Measurements from ENCODE around the gene KCTD11.

The KCTD11 gene

DNA sequence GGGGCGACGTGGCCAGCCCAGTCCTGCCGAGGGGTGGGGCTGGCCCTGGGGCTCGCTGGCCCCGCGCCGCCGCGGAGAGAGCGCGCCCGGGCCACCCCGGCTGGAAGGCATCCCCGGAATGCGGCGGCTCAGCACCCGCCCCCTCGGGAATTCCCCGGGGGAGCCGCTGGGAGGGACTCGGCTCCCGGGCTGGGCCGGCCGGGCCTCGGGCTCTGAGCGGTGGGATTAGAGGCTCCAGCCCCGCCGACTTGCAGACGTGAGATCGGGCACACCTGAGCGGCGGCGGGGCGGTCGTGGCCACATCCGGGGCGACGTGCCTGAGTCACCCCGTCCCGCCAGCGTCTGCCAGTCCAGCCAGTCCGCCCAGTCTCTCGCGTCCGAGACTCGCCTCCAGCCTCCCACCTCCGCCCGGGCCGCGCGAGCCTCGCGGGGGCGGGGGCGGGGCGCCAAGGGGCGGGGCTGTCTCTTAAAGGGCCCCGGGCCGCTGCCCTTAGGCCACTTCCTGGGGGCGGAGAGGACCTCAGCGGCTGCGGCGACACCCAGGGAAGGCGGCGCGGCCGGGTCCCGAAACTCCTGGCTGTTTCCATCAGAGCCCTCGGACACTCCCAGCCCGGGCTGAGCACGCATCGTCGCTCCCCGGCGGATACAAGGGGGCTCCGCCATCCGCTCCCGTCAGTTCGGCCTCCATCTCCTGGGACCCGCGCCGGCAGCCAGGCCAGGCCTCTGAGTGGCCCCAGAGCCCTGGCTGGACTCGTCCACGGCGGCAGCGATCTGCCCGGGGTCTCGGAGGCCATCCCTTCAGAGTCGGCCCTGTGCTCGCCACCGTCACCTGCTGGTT lies at the start of gene KCTD11:
TSS of gene KCTD11 (plus strand) at position 498 of the 838 bp plus-strand sequence.
- TF ChIP-seq, protein P1, sequence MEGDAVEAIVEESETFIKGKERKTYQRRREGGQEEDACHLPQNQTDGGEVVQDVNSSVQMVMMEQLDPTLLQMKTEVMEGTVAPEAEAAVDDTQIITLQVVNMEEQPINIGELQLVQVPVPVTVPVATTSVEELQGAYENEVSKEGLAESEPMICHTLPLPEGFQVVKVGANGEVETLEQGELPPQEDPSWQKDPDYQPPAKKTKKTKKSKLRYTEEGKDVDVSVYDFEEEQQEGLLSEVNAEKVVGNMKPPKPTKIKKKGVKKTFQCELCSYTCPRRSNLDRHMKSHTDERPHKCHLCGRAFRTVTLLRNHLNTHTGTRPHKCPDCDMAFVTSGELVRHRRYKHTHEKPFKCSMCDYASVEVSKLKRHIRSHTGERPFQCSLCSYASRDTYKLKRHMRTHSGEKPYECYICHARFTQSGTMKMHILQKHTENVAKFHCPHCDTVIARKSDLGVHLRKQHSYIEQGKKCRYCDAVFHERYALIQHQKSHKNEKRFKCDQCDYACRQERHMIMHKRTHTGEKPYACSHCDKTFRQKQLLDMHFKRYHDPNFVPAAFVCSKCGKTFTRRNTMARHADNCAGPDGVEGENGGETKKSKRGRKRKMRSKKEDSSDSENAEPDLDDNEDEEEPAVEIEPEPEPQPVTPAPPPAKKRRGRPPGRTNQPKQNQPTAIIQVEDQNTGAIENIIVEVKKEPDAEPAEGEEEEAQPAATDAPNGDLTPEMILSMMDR (IDR thresholded peaks at IDR 0.05; ENCODE audit: extremely low read depth, missing control alignments), result no peak

DNA sequence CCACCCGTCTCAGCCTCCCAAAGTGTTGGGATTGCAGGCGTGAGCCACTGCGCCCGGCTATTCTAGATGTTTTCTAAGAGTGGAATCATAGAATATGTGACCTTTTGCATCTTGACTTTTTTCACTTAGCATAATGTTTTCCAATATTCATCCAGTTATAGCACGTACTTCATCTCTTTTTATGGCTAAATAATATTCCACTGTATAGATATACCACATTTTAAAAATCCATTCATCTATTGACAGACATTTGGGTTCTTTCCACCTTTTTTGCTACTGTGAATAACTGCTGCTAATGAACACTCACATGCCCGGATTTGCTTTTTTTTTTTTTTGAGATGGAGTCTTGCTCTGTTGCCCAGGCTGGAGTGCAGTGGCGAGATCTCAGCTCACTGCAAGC lies 47.8 kb upstream of the KCTD11 start:
- no peak for DNase-seq (ENCODE audit: low spot score)

More for the DNA sequence above, at the start of gene KCTD11:
- peak; percentile 96 for DNase-seq (ENCODE audit: low spot score)

DNA sequence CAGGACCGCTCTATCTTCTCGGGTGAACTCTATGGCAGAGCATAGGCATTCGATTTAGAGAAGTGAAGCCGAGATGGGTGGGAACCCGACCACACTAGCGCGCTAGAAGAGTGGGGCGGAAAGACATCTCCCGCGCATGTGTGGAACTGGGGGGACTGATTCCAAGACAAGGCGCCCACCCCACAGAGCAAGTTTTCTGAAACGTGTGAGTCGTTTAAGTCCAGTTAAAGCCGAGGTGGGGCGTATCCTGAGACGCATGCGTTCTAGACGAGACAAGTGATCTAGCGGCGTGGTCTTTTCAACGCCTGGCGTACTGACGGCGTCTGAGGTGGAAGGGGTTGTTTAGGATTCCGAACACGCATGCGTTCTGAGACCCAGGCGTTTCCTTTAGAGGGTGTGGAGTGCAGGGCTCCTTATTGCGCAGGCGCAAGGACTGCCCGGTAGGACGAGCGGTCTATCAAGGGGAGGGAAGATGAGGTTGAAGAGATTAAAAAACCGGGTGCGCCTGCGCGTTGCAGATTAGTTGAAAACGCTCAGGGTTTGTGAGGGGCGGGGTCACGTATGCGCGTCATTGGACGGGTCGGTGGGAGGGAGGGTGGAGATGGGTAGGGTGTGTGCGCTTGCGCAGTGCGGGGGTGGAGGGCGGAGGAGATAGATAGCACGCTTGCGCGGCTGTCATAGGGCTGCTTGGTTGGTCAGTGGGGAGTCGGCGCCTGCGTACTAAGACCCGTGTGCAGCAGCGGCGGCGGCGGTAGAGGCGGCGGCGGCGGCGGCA lies 44.9 kb upstream of the KCTD11 start, which contains the start of gene EIF5A:
TSS of gene EIF5A (plus strand) at position 718 of the 775 bp plus-strand sequence. CDS start 2,008 bp downstream, outside the sequence.
- peak; percentile 98 for DNase-seq (ENCODE audit: low spot score)
- TF ChIP-seq, protein P1 (IDR thresholded peaks at IDR 0.05; ENCODE audit: extremely low read depth, missing control alignments), result no peak

More for the DNA sequence above, 47.8 kb upstream of the KCTD11 start:
- TF ChIP-seq, protein P1 (IDR thresholded peaks at IDR 0.05; ENCODE audit: extremely low read depth, missing control alignments), result no peak

DNA sequence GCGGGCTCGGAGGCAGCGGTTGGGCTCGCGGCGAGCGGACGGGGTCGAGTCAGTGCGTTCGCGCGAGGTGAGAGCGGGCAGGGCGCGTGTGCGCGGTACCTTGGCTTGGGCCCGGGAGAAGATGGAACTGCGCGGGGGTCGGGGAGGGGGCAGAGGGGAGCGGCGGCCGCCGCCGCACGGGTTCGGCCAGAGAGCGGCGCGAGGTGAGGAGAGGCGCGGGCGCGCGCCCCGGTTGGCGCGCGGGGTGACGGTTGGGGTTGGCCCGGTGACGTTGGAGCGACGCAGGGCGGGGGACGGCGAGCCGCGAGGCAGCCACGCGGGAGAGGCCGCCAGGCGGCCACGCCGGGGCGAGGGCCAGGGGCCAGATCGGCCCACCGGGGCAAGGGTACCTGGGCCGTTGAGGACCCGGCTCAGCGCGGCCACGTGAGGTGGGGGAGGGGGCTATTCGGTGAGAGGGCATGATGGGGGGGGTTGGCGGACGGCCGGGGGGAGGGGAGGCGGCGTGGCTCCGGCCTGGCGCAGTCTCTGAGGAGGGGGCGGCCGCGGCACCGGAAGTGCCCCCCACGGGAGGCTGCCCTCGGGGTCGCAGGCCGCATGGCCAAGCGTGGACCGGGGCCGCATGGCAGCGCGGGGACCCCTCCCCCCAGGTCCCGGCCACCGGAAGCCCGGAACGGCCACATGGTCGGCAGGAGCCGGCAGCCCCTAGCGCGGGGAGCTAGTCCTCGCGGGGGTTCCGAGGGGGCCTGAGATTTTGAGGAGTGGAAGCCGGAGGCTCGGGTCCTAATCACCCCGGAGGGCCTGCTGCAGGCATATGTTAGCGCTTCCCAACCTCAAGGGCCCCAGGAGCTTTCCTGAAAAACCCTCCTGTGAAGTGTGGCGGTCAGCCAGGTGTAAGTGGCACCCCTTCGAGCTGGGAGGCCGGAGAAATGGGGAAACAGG lies 44.0 kb upstream of the KCTD11 start:
- no peak for DNase-seq (ENCODE audit: low spot score)
- TF ChIP-seq, protein P1 (IDR thresholded peaks at IDR 0.05; ENCODE audit: extremely low read depth, missing control alignments), result no peak

DNA sequence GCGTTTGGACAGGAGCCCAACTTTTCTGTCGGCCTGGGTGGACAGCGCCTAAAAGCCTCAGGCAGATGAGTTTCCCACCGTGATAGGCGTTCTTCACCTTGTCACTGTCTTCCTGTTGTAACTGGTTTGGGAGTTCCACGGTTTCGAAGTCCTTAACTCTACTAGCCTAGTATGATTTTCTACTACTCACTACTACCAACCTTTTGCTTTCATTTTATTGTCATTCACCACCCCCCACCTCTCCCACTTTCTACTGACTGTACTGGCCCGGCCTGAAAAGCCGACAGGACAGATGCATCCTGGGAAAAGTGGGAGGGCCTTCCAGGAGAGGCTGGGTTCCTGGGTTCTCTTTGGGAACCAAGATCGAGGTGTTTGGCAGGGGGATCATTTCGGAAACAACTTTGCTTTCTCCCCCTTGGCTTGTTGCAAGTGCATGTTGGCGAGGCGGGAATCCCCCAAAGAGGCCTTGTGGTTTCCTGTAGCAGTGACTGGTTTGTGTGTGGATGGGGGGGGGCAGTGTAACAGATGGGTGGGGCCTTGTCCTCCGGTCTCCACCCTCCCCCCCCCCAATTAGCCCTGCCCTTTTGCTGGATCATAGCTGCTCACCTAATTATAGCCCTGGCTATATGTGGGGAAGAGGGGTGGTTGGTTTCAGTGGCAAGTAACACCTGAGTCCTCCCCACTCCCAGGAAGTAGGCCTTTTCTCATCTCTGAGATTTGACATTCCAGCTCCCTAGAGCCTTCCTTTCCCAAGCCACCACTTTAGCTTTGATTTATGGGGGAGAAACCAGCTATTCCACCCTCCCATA lies 43.1 kb upstream of the KCTD11 start:
- TF ChIP-seq, protein P1 (IDR thresholded peaks at IDR 0.05; ENCODE audit: extremely low read depth, missing control alignments), result no peak
- DNase-seq (ENCODE audit: low spot score), result peak; percentile 86

DNA sequence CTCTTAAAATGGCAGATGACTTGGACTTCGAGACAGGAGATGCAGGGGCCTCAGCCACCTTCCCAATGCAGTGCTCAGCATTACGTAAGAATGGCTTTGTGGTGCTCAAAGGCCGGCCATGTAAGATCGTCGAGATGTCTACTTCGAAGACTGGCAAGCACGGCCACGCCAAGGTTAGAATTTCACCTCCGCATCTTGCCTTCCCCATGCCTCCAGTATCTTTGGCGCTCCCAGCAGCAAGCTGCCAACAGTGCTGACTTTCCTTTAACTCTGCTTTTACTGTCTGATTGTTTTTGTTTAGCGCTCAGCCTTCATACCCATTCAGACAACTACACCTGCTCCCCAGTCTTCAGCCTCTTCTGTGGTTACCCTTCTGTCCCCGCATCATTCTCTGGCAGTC lies 42.3 kb upstream of the KCTD11 start:
- DNase-seq (ENCODE audit: low spot score), result no peak
- TF ChIP-seq, protein P1 (IDR thresholded peaks at IDR 0.05; ENCODE audit: extremely low read depth, missing control alignments), result no peak

Data from GM20000 (cell line).